Measurements from ENCODE around the gene RPL27. TPM values are rescaled to one million over a fixed set of nuclear protein-coding genes. Genes with fewer than 3 reads are reported as not detected.

RPL27 gene
- total RNA-seq, 1 donor from 2014 or later = 1,019 TPM

GRCh38 chr17:42979511-42980273 lies 18.5 kb upstream of the RPL27 start, which contains the start of gene PTGES3L:
TSS of gene PTGES3L (minus strand) at chr17:42980080. CDS start at chr17:42980053, 27 bp downstream.
- Mint-ChIP-seq H3K27ac (peak within 1 kb of the TSS; percentile 99), H3K36me3 (no peaks in the 10 kb centered on the region), H3K4me1 (peaks cover 28% of the 10 kb centered on the region), H3K9me3 (no peaks in the 10 kb centered on the region), H3K27me3 (ENCODE audit: low read depth) (no peaks in the 10 kb centered on the region), H3K4me3 (peak within 1 kb of the TSS; percentile 97)
- peak in 1 of 2 experiments; percentile 42 for DNase-seq (ENCODE audit: low spot score in 2 of 2, unreplicated experiment in 2 of 2)
- no peak for TF ChIP-seq CTCF (IDR thresholded peaks at IDR 0.05; ENCODE audit: unreplicated experiment)

- Mint-ChIP-seq H3K4me3 (peak within 1 kb of the TSS; percentile 97), H3K27me3 (ENCODE audit: low read depth) (no peaks in the 10 kb centered on the region), H3K4me1 (peaks cover 28% of the 10 kb centered on the region), H3K9me3 (no peaks in the 10 kb centered on the region), H3K36me3 (no peaks in the 10 kb centered on the region), H3K27ac (peak within 1 kb of the TSS; percentile 99)
- DNase-seq (ENCODE audit: low spot score in 2 of 2, unreplicated experiment in 2 of 2) = peak; percentile 88 to 90
- no peak for TF ChIP-seq CTCF (IDR thresholded peaks at IDR 0.05; ENCODE audit: unreplicated experiment)
These were observed 17.9 kb upstream of the RPL27 start, which contains the start of gene RUNDC1 for GRCh38 chr17:42980274-42980765. TSS of gene RUNDC1 (plus strand) at chr17:42980565. CDS start at chr17:42980577, 12 bp downstream.

- no peaks in the 10 kb centered on the region for H3K27me3 Mint-ChIP-seq (ENCODE audit: low read depth)
- DNase-seq (ENCODE audit: low spot score in 2 of 2, unreplicated experiment in 2 of 2) = peak; percentile 25 to 67
These were observed 17.3 kb upstream of the RPL27 start for GRCh38 chr17:42980766-42981397.

GRCh38 chr17:42982266-42982665 lies 16.0 kb upstream of the RPL27 start:
- no peak for DNase-seq (ENCODE audit: low spot score in 2 of 2, unreplicated experiment in 2 of 2)
- Mint-ChIP-seq H3K9me3 (no peaks in the 10 kb centered on the region), H3K36me3 (no peaks in the 10 kb centered on the region), H3K27ac (peak overlapping the region; percentile 25), H3K4me1 (peaks cover 28% of the 10 kb centered on the region), H3K4me3 (peak overlapping the region; percentile 81), H3K27me3 (ENCODE audit: low read depth) (no peaks in the 10 kb centered on the region)
- TF ChIP-seq CTCF (IDR thresholded peaks at IDR 0.05; ENCODE audit: unreplicated experiment) = no peak

More at GRCh38 chr17:42980766-42981397, 17.3 kb upstream of the RPL27 start:
- peaks cover 28% of the 10 kb centered on the region for H3K4me1 Mint-ChIP-seq
- H3K4me3 Mint-ChIP-seq = peak overlapping the region; percentile 81
- no peaks in the 10 kb centered on the region for H3K36me3 Mint-ChIP-seq
- H3K9me3 Mint-ChIP-seq = no peaks in the 10 kb centered on the region
- H3K27ac Mint-ChIP-seq = peak overlapping the region; percentile 96
- peak; percentile 22 for TF ChIP-seq CTCF (IDR thresholded peaks at IDR 0.05; ENCODE audit: unreplicated experiment)

GRCh38 chr17:42985225-42985624 lies 13.0 kb upstream of the RPL27 start:
- Mint-ChIP-seq H3K9me3 (no peaks in the 10 kb centered on the region), H3K36me3 (peaks cover 13% of the 10 kb centered on the region), H3K27ac (no peak overlapping the region), H3K4me3 (no peak overlapping the region), H3K27me3 (ENCODE audit: low read depth) (no peaks in the 10 kb centered on the region), H3K4me1 (peaks cover 15% of the 10 kb centered on the region)
- no peak for TF ChIP-seq CTCF (IDR thresholded peaks at IDR 0.05; ENCODE audit: unreplicated experiment)
- no peak for DNase-seq (ENCODE audit: low spot score in 2 of 2, unreplicated experiment in 2 of 2)

All from mesothelial cell of epicardium (in vitro differentiated cells).